GDM1 (cell line): ENCODE results near the gene LDHD.

ENCODE experiments used
- DNase-seq: peaks from one replicate; lab custom pipeline; 2025; lab: John Stamatoyannopoulos, UW

The LDHD gene

GRCh38 chr16:75079346-75079926 is 37.1 kb downstream of the LDHD start:
- no peak for DNase-seq

- DNase-seq = no peak
These were observed 37.7 kb downstream of the LDHD start for GRCh38 chr16:75078886-75079285.

GRCh38 chr16:75075688-75076268 is 40.8 kb downstream of the LDHD start:
- DNase-seq = no peak

GRCh38 chr16:75074920-75075687 is 41.5 kb downstream of the LDHD start:
- peak; percentile 92 for DNase-seq

GRCh38 chr16:75074304-75074793 is 42.2 kb downstream of the LDHD start:
- DNase-seq = no peak

- no peak for DNase-seq
These were observed 42.9 kb downstream of the LDHD start for GRCh38 chr16:75073545-75074303.

- no peak for DNase-seq
These were observed 44.2 kb downstream of the LDHD start for GRCh38 chr16:75072239-75072947.

- no peak for DNase-seq
These were observed 45.0 kb downstream of the LDHD start for GRCh38 chr16:75071621-75072020.

GRCh38 chr16:75070012-75070841 is 46.4 kb downstream of the LDHD start:
- DNase-seq = no peak

GRCh38 chr16:75068085-75069031 is 48.2 kb downstream of the LDHD start:
- DNase-seq = no peak

- no peak for DNase-seq
These were observed 49.6 kb downstream of the LDHD start for GRCh38 chr16:75066861-75067447.

GRCh38 chr16:75065521-75066149 is 50.9 kb downstream of the LDHD start:
- DNase-seq = no peak

GRCh38 chr16:75065149-75065505 is 51.5 kb downstream of the LDHD start:
- no peak for DNase-seq

GRCh38 chr16:75064403-75065148 is 52.0 kb downstream of the LDHD start:
- peak; percentile 61 for DNase-seq

GRCh38 chr16:75063549-75064088 is 53.0 kb downstream of the LDHD start:
- no peak for DNase-seq

- DNase-seq = no peak
These were observed 53.6 kb downstream of the LDHD start for GRCh38 chr16:75062976-75063346.

- no peak for DNase-seq
These were observed 54.2 kb downstream of the LDHD start for GRCh38 chr16:75062135-75062975.
